Neuronal stem cell (in vitro differentiated cells): ENCODE data around the gene FAM98B.

Experiments
- DNase-seq: peaks from one replicate; pipeline ENCODE4 v3.0.0-alpha.2; 2013; ENCODE audit warnings: low spot score
- H2AFZ ChIP-seq: one replicate; pipeline ENCODE4 v1.6.1; 2013; ENCODE audit warnings: mild to moderate bottlenecking, low read length, inconsistent platforms
- H2AK5ac ChIP-seq: 2 replicates; pipeline ENCODE4 v1.6.1; 2013; ENCODE audit warnings: low read depth, mild to moderate bottlenecking, inconsistent platforms, low read length, moderate library complexity, mixed read lengths
- H2BK120ac ChIP-seq: 2 replicates; pipeline ENCODE4 v1.6.1; 2013; ENCODE audit warnings: low read depth, mild to moderate bottlenecking, inconsistent platforms, low read length, moderate library complexity, mixed read lengths
- H2BK12ac ChIP-seq: one replicate; pipeline ENCODE4 v1.6.1; 2013; ENCODE audit warnings: low read length, inconsistent platforms
- H2BK15ac ChIP-seq: 2 replicates; pipeline ENCODE4 v1.6.1; 2013; ENCODE audit warnings: mild to moderate bottlenecking, low read length, inconsistent platforms, mixed read lengths
- H2BK5ac ChIP-seq: one replicate; pipeline ENCODE4 v1.6.1; 2013; ENCODE audit warnings: inconsistent platforms, mild to moderate bottlenecking, low read length, moderate library complexity
- H3K14ac ChIP-seq: one replicate; pipeline ENCODE4 v1.6.1; 2013; ENCODE audit warnings: low read length, inconsistent platforms
- H3K18ac ChIP-seq: 2 replicates; pipeline ENCODE4 v1.6.1; 2013; ENCODE audit warnings: low read length, inconsistent platforms
- H3K23ac ChIP-seq: 2 replicates; pipeline ENCODE4 v1.6.1; 2013; ENCODE audit warnings: low read depth, mild to moderate bottlenecking, mixed read lengths, low read length, inconsistent platforms; ENCODE audit not compliant: poor library complexity
- H3K27ac ChIP-seq: replicated peaks from 3 replicates; pipeline ENCODE4 v1.5.1; 2013; ENCODE audit warnings: low read length, inconsistent platforms
- H3K27me3 ChIP-seq, 3 experiments: 2 replicates each; pipeline ENCODE4 v1.6.1; 2013; ENCODE audit warnings: low read length in 3 of 3, mild to moderate bottlenecking in 2 of 3, inconsistent platforms in 1 of 3, low read depth in 1 of 3, mixed read lengths in 1 of 3, moderate library complexity in 1 of 3; ENCODE audit not compliant: control insufficient read depth in 3 of 3, insufficient read depth in 3 of 3
- H3K36me3 ChIP-seq, 2 donors: replicated peaks in 1 of 2; 2 replicates each; pipeline ENCODE4 v1.6.1; 2013; ENCODE audit warnings: low read length in 2 of 2; ENCODE audit not compliant: control insufficient read depth in 2 of 2, insufficient read depth in 2 of 2
- H3K4ac ChIP-seq: 2 replicates; pipeline ENCODE4 v1.6.1; 2013; ENCODE audit warnings: inconsistent platforms, mild to moderate bottlenecking, low read length, moderate library complexity
- H3K4me1 ChIP-seq, 2 donors: 1 replicate in 1 of 2; 2 replicates in 1 of 2; pipeline ENCODE4 v1.6.1; 2013; ENCODE audit warnings: low read length in 2 of 2, low read depth in 1 of 2; ENCODE audit not compliant: control insufficient read depth in 2 of 2, insufficient read depth in 1 of 2
- H3K4me2 ChIP-seq: one replicate; pipeline ENCODE4 v1.6.1; 2013; ENCODE audit warnings: mild to moderate bottlenecking, low read length, inconsistent platforms; ENCODE audit not compliant: insufficient read depth, poor library complexity, severe bottlenecking
- H3K4me3 ChIP-seq, 2 donors: 2 replicates each; pipeline ENCODE4 v1.5.1; 2013; ENCODE audit warnings: low read length in 2 of 2, mild to moderate bottlenecking in 2 of 2, inconsistent platforms in 1 of 2, moderate library complexity in 1 of 2
- H3K79me1 ChIP-seq: one replicate; pipeline ENCODE4 v1.6.1; 2013; ENCODE audit warnings: low read depth, mild to moderate bottlenecking, inconsistent platforms, low read length, moderate library complexity
- H3K9ac ChIP-seq: one replicate; pipeline ENCODE4 v1.6.1; 2013; ENCODE audit warnings: mild to moderate bottlenecking, low read depth, low read length, inconsistent platforms; ENCODE audit not compliant: poor library complexity
- H3K9me3 ChIP-seq, 2 donors: replicated peaks in 1 of 2; 2 replicates each; pipeline versions ENCODE3 to v1.6.1; 2013; ENCODE audit warnings: low read length in 2 of 2, mild to moderate bottlenecking in 2 of 2, inconsistent platforms in 1 of 2, low read depth in 1 of 2, mixed read lengths in 1 of 2, moderate library complexity in 1 of 2; ENCODE audit not compliant: control insufficient read depth in 2 of 2, insufficient read depth in 1 of 2
- H4K8ac ChIP-seq: one replicate; pipeline ENCODE4 v1.6.1; 2013; ENCODE audit warnings: low read depth, mild to moderate bottlenecking, inconsistent platforms, low read length, moderate library complexity
- H4K91ac ChIP-seq: one replicate; pipeline ENCODE4 v1.6.1; 2013; ENCODE audit warnings: low read length, low read depth, mild to moderate bottlenecking, inconsistent platforms; ENCODE audit not compliant: poor library complexity
- WGBS, 2 donors: extraction: QIAGEN DNeasy Blood & Tissue Kit; methylation state at CpG; one replicate each; pipeline ENCODE4 v1.1.7; 2013; ENCODE audit warnings: missing lambda C conversion rate in 2 of 2, mixed read lengths in 1 of 2; ENCODE audit not compliant: insufficient read length in 2 of 2, insufficient replicate concordance in 1 of 2; ENCODE audit errors: extremely low coverage in 2 of 2; 5-methylcytosine and 5-hydroxymethylcytosine counted together

Gene FAM98B

DNA sequence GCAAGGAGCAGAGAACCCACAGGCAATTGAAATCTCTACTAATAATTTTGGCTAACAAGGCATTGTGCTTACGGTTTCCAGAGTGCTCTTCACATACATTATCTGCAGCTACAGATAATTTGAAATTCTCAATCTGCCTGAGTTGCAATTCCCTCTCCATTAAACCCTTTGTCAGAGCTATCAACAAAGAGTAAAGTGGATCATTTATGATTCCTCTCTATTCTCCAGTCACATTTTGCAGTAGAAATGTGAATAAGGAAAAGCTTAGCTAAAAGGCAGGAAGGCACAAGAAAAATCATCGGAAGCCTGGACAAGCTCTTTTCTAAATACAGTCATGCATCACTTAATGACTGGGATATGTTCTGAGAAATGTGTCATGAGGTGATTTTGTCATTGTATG lies 49.6 kb downstream of the FAM98B start:
- H3K18ac ChIP-seq, result no peak overlapping the region
- H3K27ac ChIP-seq, result no peak overlapping the region
- no peak for DNase-seq
- H3K9ac ChIP-seq, result no peak overlapping the region
- H4K91ac ChIP-seq, result no peak overlapping the region
- H2BK5ac ChIP-seq, result no peak overlapping the region
- H2AK5ac ChIP-seq, result no peak overlapping the region
- H3K79me1 ChIP-seq, result no peaks in the 10 kb centered on the region
- no peak overlapping the region for H4K8ac ChIP-seq
- no peak overlapping the region for H3K4ac ChIP-seq
- H2BK120ac ChIP-seq, result no peak overlapping the region
- no peaks in the 10 kb centered on the region for H3K9me3 ChIP-seq
- no peak overlapping the region for H2BK12ac ChIP-seq
- H2BK15ac ChIP-seq, result no peak overlapping the region
- no peak overlapping the region for H3K4me3 ChIP-seq
- no CpG with 5 or more reads among the region's 2 CpGs for WGBS, 2 donors
- H3K36me3 ChIP-seq, result no peaks in the 10 kb centered on the region
- peaks cover 3 to 4% of the 10 kb centered on the region in 2 donors for H3K4me1 ChIP-seq
- no peaks in the 10 kb centered on the region for H3K27me3 ChIP-seq
- no peak overlapping the region for H3K14ac ChIP-seq
- no peak overlapping the region for H3K4me2 ChIP-seq
- H3K23ac ChIP-seq, result no peak overlapping the region
- H2AFZ ChIP-seq, result no peak overlapping the region

DNA sequence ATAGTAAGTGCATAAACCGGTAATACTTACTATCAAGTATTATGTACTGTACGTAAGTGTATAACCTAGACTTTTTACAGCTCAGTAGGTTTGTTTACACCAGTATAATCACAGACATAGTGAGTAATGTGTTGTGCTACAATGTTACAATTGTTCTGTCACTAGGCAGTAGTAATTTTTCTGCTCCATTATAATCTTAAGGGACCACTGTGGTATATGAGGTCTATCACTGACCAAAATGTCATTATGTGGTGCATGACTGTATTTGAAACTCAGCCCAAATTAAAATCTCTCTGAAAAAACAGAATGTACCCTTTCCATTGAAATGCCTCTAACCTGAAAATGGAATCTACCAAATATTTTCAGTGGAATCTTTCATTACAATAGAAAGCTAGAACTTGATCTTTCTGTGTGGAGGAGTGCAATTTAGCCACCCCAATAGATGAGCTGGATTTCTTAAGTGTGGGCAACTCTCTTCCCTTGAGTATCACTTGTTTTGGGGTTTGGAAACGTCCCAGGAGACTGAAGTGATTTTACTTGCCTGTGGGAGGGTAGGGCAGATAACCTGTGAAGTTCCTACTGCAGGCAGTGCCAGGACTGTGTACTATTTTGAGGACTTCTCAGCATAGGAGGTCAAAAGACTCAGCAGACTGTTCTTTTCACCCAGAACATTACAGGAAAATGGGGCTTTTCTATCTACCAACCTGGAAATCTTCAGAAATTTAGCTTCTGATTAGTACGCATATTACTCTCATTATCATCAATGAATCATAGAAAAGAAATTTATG lies 50.9 kb downstream of the FAM98B start:
- H3K23ac ChIP-seq, result no peak overlapping the region
- H2AK5ac ChIP-seq, result no peak overlapping the region
- no peak overlapping the region for H4K91ac ChIP-seq
- no peak overlapping the region for H3K14ac ChIP-seq
- no peak overlapping the region for H3K4me2 ChIP-seq
- H2AFZ ChIP-seq, result no peak overlapping the region
- peaks cover 4 to 5% of the 10 kb centered on the region in 2 donors for H3K4me1 ChIP-seq
- H3K18ac ChIP-seq, result no peak overlapping the region
- DNase-seq, result no peak
- H2BK12ac ChIP-seq, result no peak overlapping the region
- H4K8ac ChIP-seq, result no peak overlapping the region
- no peak overlapping the region for H2BK15ac ChIP-seq
- no peak overlapping the region for H2BK5ac ChIP-seq
- no CpG with 5 or more reads among the region's 4 CpGs for WGBS, 2 donors
- no peak overlapping the region for H3K9ac ChIP-seq
- no peak overlapping the region for H3K4me3 ChIP-seq
- H3K36me3 ChIP-seq, result no peaks in the 10 kb centered on the region
- H3K4ac ChIP-seq, result no peak overlapping the region
- H3K79me1 ChIP-seq, result no peaks in the 10 kb centered on the region
- H2BK120ac ChIP-seq, result no peak overlapping the region
- no peaks in the 10 kb centered on the region for H3K9me3 ChIP-seq
- no peak overlapping the region for H3K27ac ChIP-seq
- no peaks in the 10 kb centered on the region for H3K27me3 ChIP-seq

DNA sequence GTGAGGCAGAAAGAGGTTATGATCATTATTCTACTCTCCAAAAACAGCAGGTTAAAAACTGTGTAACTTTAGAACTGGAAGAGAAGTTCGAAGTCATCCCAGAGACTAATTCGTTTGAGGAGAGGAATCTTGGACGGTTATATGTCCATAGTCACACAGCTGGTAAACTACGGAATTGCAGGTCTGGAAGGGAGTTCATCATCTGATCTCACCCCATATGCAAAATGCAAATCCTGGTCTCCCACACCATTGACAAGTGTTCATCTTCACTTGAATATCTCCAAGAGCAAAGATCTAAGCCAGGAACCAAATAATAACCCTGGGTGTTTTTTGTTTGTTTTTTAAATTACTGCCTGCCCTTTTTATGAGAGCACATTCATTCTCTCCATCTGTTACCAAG lies 53.1 kb downstream of the FAM98B start:
- no peak for DNase-seq
- Histone ChIP-seq H3K23ac (no peak overlapping the region), H3K14ac (no peak overlapping the region), H4K91ac (no peak overlapping the region), H3K27me3 (no peaks in the 10 kb centered on the region), H3K79me1 (no peaks in the 10 kb centered on the region), H2BK120ac (no peak overlapping the region), H3K9ac (no peak overlapping the region), H3K4me2 (no peak overlapping the region), H3K27ac (no peak overlapping the region), H2BK15ac (no peak overlapping the region), H2AK5ac (no peak overlapping the region), H3K4me1 (peaks cover 4 to 5% of the 10 kb centered on the region in 2 donors), H2AFZ (no peak overlapping the region), H3K36me3 (no peaks in the 10 kb centered on the region), H3K4me3 (no peak overlapping the region), H2BK5ac (no peak overlapping the region), H2BK12ac (no peak overlapping the region), H3K9me3 (no peaks in the 10 kb centered on the region), H3K18ac (no peak overlapping the region), H3K4ac (no peak overlapping the region), H4K8ac (no peak overlapping the region)
- WGBS, 2 donors, result no CpG with 5 or more reads among the region's 4 CpGs

DNA sequence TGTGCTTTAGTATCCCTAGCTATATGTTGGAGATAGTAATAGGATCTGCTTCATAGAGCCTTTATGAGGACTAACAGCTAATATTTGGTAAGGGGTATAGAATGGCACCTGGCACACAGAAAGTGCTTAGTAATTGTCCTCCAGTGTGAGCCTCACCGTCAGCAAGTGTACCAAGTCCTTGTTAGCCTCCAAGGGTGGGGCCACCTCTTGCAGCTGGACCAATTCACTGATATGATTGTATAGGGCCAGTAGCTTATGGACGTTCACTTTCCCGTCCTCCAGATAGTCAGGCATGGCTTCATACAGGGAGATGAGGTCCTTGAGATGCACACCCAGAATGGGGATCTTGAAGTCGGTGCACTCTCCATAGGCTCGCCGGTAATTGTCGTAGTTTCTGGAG lies 53.6 kb downstream of the FAM98B start:
- H3K4me3 ChIP-seq, result no peak overlapping the region
- no peak overlapping the region for H3K4ac ChIP-seq
- H3K23ac ChIP-seq, result no peak overlapping the region
- H2AK5ac ChIP-seq, result no peak overlapping the region
- H2BK120ac ChIP-seq, result no peak overlapping the region
- no peak for DNase-seq
- H3K27me3 ChIP-seq, result no peaks in the 10 kb centered on the region
- no peak overlapping the region for H3K14ac ChIP-seq
- no peaks in the 10 kb centered on the region for H3K9me3 ChIP-seq
- no peaks in the 10 kb centered on the region for H3K79me1 ChIP-seq
- H2BK5ac ChIP-seq, result no peak overlapping the region
- no peak overlapping the region for H3K18ac ChIP-seq
- no peak overlapping the region for H2AFZ ChIP-seq
- no peak overlapping the region for H3K27ac ChIP-seq
- no peak overlapping the region for H2BK15ac ChIP-seq
- no peak overlapping the region for H4K91ac ChIP-seq
- WGBS, 2 donors, result no CpG with 5 or more reads among the region's 7 CpGs
- no peaks in the 10 kb centered on the region for H3K36me3 ChIP-seq
- H2BK12ac ChIP-seq, result no peak overlapping the region
- H3K4me2 ChIP-seq, result no peak overlapping the region
- H3K4me1 ChIP-seq, result peaks cover under 1 to 5% of the 10 kb centered on the region in 2 donors
- H4K8ac ChIP-seq, result no peak overlapping the region
- H3K9ac ChIP-seq, result no peak overlapping the region
